Subcutaneous adipose tissue (tissue), 4 donors: ENCODE measurements around the gene ARL6. TPM values are rescaled to one million over a fixed set of nuclear protein-coding genes. Genes with fewer than 3 reads are reported as not detected.

Experiments used
- CTCF ChIP-seq: fragments of 450-650 bp; IDR thresholded peaks from one replicate; pipeline ENCODE4 v1.5.1; 2016; ENCODE audit warnings: low read depth, mild to moderate bottlenecking, control low read depth, antibody characterized with exemption, moderate library complexity
- total RNA-seq, 4 donors: library from RNA; depleted of rRNA; stranded (reverse); fragments of >200 nt; gene quantifications; one replicate each; pipeline ENCODE4 v1.1.0, GENCODE V29; 2016

The ARL6 gene
- total RNA-seq, 4 donors from 2014 or later: 4.1 to 10.1 (median 6.1) TPM

- no peak for TF ChIP-seq CTCF
Observed at GRCh38 chr3:97804471-97804870, 39.9 kb downstream of the ARL6 start.

GRCh38 chr3:97810779-97811390, 46.3 kb downstream of the ARL6 start:
- no peak for TF ChIP-seq CTCF

GRCh38 chr3:97815149-97815917, 50.8 kb downstream of the ARL6 start:
- TF ChIP-seq CTCF: no peak

- no peak for TF ChIP-seq CTCF
Observed at GRCh38 chr3:97816811-97817210, 52.3 kb downstream of the ARL6 start.

DNA sequence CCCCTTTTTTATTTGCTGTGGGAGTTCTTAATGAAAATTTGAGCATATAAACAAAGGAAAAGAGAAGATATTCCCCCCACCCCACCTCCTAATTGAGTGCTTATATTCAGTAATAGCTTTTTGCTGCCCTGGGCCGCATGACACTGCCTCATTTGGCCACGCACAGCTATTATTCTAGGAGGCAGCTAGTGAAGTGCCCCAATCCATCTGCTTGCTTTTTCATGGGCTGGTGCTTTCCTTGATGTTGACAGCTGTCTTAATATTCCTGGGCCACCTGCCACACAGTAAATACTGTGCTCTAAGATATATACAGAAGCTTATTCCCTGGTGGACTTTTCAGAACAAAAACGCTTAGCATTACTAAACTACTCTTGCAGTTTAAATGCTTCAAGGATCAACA, 53.4 kb downstream of the ARL6 start:
- TF ChIP-seq CTCF: no peak

GRCh38 chr3:97820780-97821179, 56.2 kb downstream of the ARL6 start:
- TF ChIP-seq CTCF: no peak

DNA sequence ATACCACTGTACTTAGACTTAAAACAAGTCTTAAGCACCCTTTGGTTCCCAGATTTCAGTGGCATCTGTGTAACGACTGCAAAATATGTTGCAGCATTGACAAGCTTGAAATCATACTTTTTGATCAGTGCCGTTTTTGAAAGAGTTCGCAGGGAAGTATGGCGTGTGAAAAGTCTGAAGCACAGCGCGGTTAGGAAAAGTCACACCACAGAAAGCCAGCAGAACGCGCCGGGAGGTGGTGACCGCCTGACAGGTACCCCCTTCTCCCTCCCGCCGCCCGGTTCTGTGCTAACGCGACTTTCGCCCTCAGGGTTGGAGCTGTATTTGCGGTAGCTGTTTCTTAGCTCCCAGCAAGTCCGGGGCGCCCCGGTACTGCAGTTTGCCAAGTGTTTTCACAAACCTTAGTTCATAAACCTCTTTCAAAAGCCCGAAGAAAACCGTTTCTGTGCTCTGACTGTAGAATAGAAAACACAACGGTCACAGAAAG, 56.8 kb downstream of the ARL6 start:
- no peak for TF ChIP-seq CTCF
